NCI-H1048 (cell line): Measurements from ENCODE around the gene BHLHE23.

ENCODE experiments used
- DNase-seq: peaks from one replicate; lab custom pipeline; 2025; lab: John Stamatoyannopoulos, UW

The BHLHE23 gene

GRCh38 chr20:63025534-63026331 is 19.0 kb upstream of the BHLHE23 start:
- DNase-seq, result no peak

- no peak for DNase-seq
These were observed 18.0 kb upstream of the BHLHE23 start for GRCh38 chr20:63024573-63025392.

- no peak for DNase-seq
These were observed 17.3 kb upstream of the BHLHE23 start for GRCh38 chr20:63023936-63024571.

DNA sequence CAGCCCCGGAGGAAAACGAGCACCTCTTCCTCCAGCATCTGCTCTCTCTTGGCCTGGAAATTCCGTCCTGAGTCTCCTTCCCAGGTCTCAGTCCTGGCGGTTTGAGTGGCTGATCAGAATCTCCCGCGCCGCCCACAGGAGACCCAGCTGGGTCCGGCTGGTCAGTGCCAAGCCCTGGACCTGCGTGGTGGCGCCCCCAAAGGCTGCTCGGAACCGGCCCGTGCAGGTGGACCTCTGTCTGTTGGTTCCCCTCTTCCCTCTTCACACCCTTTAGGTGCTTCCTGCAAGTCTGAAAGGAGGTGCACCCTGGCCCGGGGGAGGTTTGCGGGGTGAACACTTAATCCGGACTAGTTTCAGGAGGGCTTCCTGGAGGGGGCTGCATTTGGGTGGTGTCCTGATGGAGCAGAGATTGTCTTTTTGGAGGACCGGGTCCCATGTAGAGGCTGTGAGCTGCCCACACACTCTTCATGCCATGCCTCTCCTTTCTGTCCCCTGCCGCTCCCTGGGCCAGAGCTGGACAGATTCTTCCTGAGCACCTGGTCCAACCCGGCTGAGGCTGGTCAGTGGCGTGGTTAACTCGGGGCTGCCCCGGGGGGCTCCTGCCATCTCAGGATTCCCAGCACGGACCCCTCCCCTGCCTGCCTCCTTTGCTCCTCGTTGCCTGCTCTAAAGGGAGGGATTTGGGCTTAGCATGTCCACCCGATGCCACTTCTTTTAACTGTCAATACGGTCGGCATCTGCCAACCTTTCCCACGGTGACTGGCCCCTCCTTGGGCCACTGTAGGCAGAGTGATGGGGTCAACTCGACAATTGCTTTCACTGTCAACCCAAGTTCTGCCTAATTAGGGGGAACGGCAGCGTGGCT is 16.5 kb upstream of the BHLHE23 start:
- no peak for DNase-seq

- no peak for DNase-seq
These were observed 15.7 kb upstream of the BHLHE23 start for GRCh38 chr20:63022501-63022900.

GRCh38 chr20:63021356-63022321 is 14.9 kb upstream of the BHLHE23 start:
- DNase-seq, result no peak

- DNase-seq, result no peak
These were observed 13.9 kb upstream of the BHLHE23 start for GRCh38 chr20:63020681-63021080.

DNA sequence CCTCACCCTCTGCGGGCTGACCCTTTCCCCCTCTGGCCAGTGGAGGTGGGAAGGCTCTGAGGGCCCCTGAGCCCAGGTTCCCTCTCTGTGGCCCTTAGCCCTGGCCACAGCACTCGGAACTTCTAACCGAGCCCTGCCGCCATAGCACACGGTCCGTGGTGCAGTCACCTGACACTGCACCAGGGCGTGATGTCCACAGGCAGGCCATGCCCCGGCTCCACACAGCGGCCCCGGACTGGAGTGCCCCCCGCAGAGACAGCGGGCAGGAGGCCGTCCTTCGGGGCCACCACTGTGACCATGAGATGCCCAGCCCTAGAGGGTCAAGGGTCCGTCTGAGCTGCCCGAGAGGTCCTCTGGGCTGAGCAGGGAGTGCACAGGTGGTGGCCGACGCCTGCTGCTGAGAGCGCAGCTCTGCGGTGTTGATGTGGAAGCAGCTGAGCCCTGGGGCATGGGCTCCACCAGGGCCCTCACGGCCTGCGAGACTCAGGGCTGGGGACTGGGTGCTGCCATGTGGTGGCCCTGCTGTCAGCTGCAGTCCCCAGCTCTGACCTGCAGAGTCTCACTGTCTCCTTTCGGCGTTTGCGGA is 11.2 kb upstream of the BHLHE23 start:
- DNase-seq, result no peak

DNA sequence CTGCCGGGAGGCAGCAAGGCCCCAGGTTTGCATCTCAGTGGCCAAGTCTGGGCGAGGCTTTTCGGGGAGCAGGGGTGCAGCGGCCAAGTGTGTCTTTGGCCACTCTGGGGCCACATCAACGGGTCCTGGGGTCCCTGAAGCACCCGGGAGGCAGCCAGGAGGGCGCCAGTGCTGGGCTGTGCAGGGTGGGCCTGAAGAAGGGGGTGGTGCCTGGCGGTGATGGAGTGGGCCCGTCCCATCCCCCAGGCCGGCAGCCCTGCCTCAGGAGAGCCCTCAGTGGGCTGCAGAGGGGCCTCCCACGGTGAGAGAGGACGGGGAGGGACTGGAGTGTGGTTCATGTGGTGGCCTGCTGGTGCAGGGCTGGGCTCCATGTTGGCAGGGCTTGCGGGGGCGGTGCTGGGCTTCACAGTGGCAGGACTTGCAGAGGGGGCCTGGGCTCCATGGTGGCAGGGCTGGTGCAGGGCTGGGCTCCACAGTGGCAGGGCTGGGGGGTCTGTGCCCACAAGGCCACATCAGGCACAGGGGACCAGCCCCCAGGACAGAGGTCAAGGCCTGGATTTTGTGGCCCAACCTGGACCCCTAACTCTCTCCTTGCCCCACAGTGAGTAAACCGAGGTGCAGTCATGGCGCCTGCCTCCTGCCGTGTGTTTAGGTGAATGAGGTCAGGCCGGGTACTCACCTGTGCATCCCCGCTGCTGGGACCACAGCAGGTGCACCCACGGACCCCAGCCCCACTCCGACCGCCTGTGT is 10.5 kb upstream of the BHLHE23 start:
- no peak for DNase-seq

DNA sequence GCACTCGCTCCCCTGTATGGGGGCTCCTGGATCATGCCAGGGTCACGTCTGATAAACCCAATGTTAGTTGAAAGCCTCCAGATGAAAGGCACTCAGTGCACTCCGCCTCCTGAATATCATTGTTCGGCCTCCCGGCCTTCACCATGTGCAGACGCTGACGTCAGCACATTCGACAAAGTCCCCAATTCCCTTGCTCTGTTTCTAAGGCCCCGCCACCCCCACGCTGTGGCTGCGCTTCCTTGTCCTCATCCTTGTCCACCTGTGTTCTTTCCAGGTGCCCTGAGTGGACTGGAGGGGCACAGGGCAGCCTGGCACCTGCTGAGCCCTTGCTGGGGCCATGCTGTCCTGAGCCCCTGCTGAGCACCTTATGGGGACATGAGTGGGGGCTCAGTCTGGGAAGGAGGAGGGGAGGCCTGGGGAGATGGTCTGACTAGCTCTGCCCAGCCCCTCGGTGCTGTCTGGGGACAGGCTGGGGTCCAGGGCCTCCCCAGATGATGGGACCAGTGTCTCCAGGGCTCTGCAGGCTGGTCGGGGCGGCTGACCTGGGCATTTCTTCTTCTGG is 9.8 kb upstream of the BHLHE23 start:
- DNase-seq, result no peak

GRCh38 chr20:63015662-63016361 is 9.0 kb upstream of the BHLHE23 start:
- no peak for DNase-seq

- no peak for DNase-seq
These were observed 8.4 kb upstream of the BHLHE23 start for GRCh38 chr20:63015147-63015661.

- no peak for DNase-seq
These were observed 7.9 kb upstream of the BHLHE23 start for GRCh38 chr20:63014710-63015109.

- no peak for DNase-seq
These were observed 7.5 kb upstream of the BHLHE23 start for GRCh38 chr20:63014287-63014686.

- no peak for DNase-seq
These were observed 6.4 kb upstream of the BHLHE23 start for GRCh38 chr20:63013207-63013606.

- no peak for DNase-seq
These were observed 5.0 kb upstream of the BHLHE23 start for GRCh38 chr20:63011798-63012197.

DNA sequence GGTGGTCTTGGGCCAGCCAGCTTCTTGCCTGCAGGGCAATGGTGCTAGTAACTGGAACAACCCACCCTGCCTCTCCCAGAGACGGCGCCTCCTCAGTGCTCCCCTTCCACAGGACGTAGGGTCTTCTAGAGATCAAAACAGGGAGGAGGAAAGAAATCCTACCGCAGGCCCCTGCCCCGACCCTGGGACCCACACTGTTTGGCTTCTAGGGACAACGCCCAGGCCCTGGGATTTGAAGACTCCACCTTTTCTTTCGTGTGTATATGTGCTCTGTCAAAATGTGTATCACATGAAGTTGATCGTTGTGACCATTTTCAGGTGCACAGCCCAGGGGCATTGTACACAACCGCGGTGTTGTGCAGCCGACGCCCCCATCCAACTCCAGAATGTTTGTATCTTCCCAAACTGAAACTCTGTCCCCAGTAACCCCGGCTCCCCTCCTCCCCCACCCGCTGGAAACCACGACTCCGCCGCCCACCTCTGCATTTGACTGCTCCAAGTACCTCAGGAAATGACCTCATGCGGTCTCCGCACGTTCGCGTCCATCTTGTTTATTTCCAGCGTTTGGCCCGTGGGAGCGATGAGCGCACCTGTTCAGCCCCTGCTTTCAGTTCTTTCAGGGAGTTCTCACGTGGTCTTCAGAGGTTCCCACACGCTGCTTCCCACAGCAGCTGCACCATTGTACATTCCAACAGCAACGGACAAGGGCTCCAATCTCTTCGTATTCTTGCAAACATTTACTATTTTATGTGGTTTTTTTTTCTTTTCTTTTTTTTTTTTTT is 3.4 kb upstream of the BHLHE23 start:
- no peak for DNase-seq
